Activated T-helper 9 cell treated with anti-CD3 and anti-CD28 coated beads, Interleukin-2, amount 50 U/mL, for 16 hours (primary cell): ENCODE measurements around the gene F13A1.

Source experiments
- DNase-seq: peaks from one replicate; pipeline ENCODE4 v3.0.0-alpha.2; 2020; ENCODE audit warnings: low read depth

Gene F13A1

GRCh38 chr6:6319952-6320811 is at the start of gene F13A1:
Gene F13A1 (minus strand): TSS chr6:6320662. CDS start chr6:6318664, 1,998 bp downstream.
- no peak for DNase-seq

DNA sequence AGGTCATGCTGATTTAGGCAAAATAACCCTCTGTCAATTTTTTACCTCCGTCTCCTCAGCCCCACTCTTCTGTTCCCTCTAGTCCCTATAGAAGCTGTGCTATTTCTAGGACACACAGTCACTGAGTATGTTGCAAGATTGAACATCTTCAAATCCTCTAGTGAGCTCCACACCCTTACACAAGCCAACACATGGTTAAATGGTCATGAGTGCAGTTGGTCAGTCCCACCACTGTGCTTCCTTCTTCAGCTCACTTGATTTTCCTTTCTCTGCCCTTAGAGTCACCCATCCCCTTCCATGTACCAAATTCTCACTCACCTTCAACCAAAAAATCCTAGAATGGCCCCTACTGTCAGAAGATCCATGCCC is 48.2 kb upstream of the F13A1 start:
- no peak for DNase-seq

DNA sequence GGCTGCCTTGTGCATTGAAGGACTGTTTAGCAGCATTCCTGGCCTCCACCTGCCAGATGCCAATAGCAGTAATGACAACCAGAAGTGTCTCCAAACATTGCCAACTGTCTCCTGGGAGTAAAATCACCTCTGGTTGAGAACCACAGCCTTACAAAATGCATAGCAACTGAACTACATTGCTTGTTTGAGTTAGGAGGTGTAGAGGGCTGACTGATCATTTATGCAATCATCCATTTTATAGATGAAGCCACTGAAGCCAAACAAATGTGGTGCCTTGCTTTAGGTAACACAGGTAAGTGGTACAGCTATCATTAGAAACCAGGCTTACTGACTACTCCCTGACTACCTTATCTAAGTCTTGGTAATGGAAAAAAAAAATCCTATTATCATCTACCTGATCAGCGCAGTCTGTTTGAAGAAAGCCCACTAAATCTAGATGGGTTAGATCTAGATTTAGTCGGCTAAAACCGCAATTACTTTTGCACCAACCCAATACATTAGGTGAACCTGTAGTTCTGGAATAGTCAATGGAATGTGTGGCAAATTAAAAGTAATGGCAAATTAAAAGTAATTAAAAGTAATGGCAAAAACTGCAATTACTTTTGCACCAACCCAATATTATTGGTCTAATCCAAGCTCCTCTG is 47.7 kb upstream of the F13A1 start:
- no peak for DNase-seq

DNA sequence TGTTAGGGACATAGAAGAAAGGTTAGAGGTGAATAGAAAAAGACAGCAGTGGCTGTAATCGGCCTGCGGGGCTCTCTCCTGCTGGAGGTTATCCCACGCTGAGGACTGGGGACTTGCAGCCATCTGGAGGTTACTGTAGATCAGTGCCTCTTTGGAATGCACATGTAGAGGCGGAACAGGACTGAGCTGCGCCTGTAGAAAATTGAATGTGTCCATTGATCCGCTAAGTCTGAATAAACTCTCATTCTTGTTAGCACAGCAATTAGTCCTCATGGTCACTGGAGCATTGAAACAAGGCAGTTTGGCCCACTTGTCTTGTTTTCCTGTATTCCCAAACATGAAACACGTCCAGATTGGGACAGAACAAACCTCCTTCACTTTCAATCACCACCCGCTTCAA is 46.3 kb upstream of the F13A1 start:
- no peak for DNase-seq

GRCh38 chr6:6365242-6365641 is 44.8 kb upstream of the F13A1 start:
- no peak for DNase-seq

GRCh38 chr6:6362056-6362840 is 41.8 kb upstream of the F13A1 start:
- DNase-seq, result no peak

DNA sequence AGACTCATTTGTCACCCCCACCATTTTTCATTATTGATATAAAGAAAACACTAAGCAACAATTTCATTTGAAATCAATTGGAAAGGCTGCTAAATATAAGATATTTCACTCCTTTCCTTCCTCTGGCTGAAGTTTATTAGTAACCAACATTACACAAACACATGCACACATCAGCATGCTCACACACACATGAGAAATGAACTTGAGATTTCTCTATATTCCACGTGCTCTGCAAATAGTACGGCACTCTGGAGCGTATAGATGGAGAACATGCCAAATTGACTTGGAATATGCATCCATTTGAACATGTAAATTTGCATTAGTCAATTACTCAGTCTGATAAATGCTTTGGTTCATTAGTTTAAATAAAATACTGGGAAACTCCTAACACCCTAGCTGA is 37.1 kb upstream of the F13A1 start:
- DNase-seq, result no peak

DNA sequence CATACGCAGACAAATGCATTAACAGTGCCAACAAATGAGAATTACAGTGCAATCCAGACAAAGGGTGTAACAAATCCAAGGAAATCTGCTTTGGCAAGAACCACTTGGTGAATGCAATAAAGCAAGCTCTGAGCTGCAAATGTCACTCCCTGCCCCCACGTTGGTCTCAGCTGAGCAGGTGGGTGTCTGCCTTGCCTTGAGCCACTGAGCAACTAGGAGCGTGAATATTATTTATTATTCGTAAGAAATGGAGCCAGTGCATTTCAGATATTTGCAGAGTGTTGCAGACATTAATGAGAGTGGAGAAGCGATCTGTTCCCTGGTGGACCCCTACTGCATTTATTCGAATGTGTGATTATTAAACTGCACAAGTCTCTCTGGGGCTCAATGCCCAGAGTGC is 36.6 kb upstream of the F13A1 start:
- no peak for DNase-seq

DNA sequence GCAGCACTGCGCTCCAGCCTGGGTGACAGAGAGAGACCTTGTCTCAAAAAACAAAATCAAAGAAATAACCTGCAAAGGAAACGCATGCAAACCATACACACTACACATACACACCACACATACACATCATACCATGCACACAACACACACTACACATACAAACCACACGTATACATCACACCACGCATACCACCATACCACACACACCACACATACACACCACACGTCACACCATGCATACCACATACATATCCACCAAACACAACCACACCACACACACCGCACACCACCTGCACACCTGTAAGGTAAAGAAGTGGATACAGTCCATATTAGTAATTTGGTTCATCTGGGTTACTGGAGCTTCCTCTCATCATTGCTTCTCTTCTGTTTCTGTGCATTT is 32.3 kb upstream of the F13A1 start:
- no peak for DNase-seq

DNA sequence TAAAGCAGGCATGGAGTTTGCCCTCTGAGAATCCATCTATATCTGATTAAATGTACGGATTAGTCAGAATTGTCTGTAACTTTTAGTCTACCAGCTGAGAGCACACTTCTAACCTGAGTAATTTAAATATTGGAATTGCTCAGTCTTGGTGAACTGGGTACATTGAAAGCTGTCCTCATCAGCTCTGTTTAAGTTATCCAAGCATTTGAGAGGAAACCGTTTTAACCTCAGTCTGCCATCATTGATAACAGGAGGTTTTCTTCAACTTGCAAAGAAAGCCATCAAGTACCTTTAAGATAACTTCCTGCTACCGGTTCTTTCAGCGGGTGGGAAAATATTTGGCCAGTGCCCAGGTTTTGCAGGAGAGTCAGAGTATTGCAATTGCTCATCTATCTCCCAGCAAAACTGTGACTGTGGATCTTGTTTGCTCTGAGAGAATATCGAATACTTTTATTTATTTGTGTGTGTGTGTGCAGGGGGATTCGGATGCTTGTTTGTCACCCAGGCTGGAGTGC is 31.1 kb upstream of the F13A1 start:
- no peak for DNase-seq

DNA sequence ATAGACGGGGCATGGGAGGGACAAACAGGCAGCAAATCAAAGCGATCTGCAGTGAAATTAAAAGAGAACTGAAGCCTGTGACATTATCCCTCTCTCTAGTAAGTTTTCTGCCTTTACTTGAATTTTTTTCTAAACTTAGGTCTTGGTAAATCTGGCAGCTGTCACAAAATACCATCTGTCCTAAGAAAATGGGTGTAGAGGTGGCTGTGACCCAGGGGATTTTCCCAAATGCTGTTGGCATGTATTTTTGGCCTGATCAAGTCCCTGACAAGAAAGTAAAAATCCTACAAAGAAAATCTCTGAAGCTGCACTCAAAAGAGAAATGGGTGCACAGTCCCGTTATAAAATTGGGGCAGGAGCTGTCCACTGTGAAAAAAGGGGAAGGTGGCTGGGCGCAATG is 30.2 kb upstream of the F13A1 start:
- DNase-seq, result no peak

GRCh38 chr6:6348256-6348655 is 27.8 kb upstream of the F13A1 start:
- no peak for DNase-seq

DNA sequence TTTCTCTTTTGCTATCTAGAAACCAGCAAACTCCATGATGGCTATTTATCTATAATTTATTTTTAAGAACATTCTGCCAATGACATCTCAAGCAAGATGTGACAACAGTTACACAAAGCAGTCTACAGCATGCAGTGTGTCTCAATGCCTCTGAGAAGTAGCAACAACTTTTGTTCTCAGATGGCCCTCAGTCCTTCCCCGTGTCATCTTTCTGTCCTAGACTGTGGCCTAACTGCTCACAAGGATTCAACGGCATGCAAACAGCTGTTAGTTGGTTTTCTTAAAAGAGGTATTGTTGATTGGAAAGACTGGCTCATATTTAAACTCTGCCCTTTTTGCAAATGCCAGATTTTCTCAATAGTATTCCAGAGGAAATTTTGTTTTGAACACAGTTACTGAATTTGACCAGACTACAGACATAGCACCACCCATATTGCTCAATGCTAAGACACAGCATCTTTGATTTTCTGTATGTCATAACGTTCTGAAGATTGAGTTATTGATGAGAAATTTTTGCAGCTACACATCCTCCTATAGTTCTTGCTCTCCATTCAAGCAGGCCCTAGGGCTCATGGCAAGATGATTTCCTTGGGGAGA is 26.1 kb upstream of the F13A1 start:
- DNase-seq, result no peak

DNA sequence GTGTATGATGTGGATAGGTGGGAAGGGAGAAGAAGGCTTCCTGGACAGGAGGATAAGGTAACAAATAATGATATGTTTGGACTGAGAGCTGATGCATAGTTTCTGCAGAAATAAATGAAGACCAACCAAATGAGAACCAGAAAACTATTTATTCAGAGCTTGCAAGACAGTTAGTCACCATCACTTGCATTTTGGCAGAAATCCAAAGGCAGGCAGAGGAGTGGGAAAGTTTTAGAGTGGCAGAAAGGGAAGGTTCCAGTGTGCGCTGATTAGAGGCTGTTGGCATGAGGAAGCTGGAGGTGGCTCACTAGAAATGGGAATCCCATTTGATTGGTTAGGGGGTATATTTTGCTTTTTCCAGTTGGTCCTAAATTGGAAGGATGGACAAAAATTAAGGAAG is 13.0 kb upstream of the F13A1 start:
- no peak for DNase-seq

DNA sequence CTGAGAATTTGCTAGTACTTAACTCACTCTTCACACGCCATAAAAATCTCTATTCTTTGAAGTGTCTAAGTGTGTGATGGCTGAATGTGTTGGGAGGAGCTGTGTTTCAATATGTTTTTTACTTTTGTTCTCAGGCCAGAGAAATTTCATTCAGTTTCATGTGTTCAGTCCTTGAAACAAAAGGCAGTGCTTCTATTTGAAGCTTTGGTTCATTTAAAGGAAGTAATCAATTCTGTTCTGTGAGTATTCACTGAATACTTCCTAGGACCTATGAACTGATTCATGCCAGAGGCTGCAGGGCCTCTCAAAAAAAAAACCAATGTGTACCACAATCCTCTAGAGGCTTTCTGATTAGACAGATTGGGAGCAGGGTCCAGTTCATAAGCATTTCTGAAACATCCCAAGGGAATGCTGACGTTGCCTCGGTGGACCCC is 12.4 kb upstream of the F13A1 start:
- no peak for DNase-seq

GRCh38 chr6:6331946-6332601 is 11.6 kb upstream of the F13A1 start:
- no peak for DNase-seq

DNA sequence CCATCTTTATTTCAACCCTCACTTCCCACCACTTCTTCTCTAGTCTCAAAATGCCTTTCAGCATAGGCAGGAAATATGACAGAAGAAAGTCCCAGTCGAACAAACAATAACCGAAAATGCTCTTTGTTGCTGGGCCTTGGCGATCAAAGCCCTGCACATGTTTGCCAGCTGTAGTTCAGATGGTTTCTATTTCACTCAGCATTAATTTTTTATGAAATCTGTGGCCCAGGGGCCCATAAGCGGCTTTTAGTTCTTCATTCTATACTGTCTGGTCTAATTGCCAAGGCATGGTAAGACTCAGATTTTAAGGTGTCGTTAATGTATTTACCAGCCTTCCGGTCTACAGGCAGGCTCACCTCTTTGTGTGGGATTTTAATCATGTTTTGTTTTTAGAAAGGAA is 10.9 kb upstream of the F13A1 start:
- DNase-seq, result no peak

DNA sequence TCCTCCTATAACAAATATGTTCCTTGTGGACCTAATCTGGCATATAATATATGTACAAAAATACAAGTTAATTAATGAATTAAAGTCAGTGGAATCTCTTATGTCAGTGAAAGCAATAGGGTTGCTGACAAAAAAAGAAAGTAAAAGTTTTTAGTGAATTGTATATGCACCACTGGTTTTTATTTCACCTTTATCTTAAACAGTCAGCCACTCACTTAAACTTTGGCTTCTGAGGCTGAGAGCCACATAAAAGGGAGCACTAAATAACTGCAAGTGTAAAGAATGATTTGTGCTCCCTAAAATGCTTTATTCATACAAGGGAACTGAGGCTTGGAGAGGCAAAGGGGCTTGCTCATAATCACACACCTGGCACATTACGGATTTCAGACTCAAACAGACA is 9.9 kb upstream of the F13A1 start:
- DNase-seq, result no peak

- no peak for DNase-seq
These were observed 8.0 kb upstream of the F13A1 start for GRCh38 chr6:6328451-6328850.

GRCh38 chr6:6323352-6323751 is 2.9 kb upstream of the F13A1 start:
- no peak for DNase-seq

DNA sequence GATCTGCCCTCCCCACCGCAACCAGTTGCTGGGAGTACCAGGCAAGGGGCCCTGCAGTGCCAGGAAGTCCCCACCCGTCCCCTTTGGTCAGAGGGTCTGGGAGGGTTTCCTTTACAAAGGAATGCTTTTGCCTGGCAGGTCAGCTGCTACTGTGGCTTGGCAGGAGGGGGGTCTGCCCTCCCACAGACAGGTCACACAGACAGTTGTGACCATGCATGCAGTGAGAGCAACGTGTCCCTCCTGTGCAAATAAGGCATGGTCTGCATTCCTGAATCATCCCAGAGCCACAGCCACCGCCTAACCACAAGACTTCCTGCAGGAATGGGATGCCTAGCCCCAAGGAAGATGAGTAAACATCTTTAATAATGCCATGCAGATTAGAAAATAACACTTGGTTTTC is 439 bp upstream of the F13A1 start:
- no peak for DNase-seq
